ENCODE data around the gene ITIH5. TPM values are rescaled to one million over a fixed set of nuclear protein-coding genes. Genes with fewer than 3 reads are reported as not detected.

The ITIH5 gene
- total RNA-seq, 1 donor from 2014 or later: not detected

DNA sequence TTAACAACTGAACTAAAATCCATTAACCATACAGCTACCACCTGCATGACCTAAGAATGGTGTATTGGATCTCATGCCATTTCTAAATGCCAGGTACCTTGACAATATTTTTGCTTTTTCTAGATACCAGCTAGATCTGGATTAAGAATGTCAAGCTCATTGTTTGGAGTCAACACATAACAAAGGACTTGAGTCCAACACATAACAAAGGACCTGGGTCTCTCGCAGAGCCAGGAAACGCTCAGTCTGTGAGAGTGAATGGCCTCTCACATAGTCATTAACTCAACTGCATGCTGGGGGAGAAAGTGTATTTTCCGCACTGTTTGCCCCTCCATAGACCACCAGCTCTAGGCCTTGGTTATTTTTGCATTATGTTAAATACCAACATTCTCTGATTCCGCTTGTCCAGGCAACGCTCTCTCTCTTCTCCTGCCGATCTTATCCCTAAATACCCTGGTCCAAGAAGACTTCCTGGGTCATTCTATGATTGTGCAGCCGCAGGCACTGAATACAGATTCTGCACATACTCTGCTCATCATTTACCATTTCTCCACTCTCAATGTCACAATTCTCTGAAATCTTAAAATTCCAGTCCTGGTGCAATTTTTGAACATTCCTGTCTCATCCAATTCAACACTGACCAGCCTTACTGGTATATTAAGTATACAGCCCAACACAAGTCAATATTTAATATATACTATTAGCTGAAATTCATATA, 31.2 kb downstream of the ITIH5 start:
- intact Hi-C loops (cut with micrococcal nuclease): no loop called here

DNA sequence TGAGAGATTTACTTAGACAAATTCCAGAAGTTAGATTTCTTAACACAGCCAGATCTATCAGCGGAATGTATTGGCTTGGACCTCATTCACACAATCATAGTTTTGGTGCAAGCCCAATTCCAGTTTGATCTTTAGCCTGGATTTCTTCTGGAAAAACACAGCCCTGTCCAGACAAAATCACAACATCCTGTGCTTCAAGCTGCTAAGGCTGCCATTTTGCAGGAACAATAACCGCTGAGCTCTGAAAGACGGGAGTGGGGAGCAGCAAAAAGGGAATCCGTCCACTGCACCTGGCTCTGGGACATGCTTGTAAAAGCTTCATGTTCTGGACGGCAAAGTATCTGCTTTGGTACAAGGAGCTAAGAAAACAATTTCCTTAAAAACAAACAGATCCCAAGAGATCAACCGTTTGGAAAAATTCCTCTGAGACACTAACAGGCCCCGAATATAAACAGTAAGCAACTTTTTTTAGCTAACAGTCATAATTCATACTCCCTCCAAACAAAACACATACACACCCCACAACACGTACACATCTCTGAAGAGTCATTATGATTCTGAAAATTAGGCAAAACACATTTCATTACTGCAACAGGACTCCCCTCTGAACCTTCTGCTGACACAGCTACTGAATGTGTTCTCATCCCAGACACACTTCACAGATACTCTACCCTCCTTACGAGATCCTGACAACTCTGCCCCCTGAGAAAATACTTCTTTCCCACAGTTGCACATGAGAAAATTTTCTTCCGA, 32.4 kb downstream of the ITIH5 start:
- intact Hi-C loops (cut with micrococcal nuclease): no loop called here

DNA sequence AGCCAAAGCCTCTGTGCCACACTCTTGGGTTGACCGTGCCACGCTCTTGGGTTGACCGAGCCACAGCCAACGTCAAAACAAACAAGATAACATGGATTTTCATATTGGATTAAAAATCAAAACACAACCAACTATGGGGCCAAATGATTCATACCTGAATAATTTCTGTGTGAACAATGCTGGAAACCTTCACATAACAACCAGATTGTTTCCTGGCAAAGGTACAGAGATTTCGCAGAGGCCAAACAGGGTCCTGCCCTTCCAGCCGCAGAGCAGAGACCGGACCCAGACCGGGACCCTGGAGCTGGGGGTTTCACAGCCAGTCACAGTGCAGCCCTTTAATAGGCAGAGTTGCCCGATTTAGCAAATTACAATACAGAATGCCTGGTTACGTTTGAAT, 40.5 kb downstream of the ITIH5 start:
- intact Hi-C loops (cut with micrococcal nuclease): no loop called here

DNA sequence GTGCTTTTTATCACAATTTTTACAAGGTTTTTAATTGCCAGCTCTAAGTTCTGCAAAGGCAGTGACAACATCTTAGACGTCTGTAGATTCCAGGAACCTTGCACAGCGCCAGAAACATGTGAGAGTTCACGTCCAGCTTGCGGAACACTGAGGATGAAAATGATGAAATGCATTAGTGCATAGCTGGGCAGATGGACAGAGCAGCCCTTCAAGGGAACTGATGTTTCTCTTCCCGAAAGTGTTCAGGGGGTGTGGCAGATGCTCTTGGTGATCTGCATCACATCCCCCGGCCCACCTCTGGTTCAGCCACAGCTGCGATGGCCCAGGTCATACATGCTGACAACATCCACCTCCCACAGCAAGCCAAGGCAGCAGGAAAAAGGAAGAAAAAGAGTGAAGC, 40.9 kb downstream of the ITIH5 start:
- intact Hi-C loops (cut with micrococcal nuclease): no loop called here

DNA sequence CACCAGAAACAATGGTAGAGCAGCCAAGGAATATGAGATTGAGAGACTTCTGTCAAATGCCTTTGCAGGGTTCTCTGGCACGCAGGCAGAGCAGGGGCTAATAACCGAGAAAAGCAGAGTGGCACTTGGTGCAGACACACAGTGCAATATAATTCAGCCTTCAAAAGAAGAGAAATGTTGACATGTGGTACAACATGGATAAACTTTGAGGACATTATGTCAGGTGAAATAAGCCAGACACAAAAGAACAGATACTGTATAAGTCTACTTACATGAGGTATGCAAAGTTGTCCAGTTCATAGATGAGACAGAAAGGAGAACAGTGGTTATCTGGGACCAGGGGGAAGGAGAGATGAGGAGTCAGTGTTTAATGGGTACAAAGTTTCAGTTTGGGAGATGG, 41.8 kb downstream of the ITIH5 start:
- intact Hi-C loops (cut with micrococcal nuclease): no loop called here

DNA sequence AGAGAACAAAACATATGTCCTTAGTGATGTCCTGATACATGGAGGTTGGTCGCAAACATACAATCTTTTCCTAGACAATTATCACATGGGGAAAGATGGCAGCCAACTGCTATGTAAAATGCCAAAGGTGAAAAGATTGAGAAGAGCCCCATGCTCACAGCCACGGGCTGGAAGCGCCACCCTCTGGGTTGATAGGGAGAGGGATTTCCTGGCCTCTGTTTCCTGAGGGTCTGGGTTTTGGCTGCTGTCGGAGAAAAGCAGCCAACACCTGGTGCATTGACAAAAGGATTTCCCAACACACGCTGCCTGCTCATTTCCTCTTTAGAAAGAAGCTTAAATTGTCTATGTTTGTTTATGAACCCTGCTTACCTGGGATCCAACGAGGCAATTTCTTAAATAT, 43.8 kb downstream of the ITIH5 start:
- intact Hi-C loops (cut with micrococcal nuclease): loop anchor here (5.0 kb wide), 1 partner anchor 96 kb away; no protein-coding TSS in a partner anchor

DNA sequence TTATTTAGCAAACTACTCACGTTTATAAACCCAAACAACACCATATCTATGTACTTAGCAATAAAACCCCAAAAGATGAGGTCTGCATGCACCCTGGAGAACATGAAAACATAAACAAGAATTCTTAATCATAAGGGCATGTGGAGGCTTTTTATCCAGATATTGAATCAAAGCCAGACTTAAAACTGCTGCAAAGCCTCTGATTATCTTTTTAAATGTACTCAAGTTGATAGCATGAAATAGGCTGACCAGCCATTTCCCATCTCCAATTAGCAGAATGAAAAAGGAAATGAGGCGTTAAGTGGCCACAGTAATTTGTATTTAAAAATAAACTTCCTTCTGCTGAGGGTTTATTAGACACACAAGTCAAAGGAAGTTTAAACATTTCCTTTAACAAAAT, 48.3 kb downstream of the ITIH5 start:
- intact Hi-C loops (cut with micrococcal nuclease): no loop called here

DNA sequence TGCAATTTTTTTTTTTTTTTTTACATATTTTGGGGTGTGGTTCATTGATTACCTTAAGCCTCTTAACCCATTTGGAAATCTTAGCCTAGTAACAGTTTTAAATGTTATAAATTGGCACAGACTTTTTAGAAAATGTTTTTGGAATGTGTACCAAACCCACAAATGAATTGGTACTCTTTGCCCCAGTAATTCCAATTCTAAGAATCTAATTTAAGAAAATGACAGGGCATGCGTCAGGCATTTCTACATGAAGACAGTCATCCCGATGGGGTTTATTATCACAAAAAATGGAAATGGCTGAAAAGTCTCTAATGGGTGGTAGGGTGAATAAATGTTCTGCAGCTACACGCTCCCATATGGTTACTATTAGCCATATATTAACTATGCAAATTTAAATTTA, 54.9 kb downstream of the ITIH5 start:
- intact Hi-C loops (cut with micrococcal nuclease): no loop called here

DNA sequence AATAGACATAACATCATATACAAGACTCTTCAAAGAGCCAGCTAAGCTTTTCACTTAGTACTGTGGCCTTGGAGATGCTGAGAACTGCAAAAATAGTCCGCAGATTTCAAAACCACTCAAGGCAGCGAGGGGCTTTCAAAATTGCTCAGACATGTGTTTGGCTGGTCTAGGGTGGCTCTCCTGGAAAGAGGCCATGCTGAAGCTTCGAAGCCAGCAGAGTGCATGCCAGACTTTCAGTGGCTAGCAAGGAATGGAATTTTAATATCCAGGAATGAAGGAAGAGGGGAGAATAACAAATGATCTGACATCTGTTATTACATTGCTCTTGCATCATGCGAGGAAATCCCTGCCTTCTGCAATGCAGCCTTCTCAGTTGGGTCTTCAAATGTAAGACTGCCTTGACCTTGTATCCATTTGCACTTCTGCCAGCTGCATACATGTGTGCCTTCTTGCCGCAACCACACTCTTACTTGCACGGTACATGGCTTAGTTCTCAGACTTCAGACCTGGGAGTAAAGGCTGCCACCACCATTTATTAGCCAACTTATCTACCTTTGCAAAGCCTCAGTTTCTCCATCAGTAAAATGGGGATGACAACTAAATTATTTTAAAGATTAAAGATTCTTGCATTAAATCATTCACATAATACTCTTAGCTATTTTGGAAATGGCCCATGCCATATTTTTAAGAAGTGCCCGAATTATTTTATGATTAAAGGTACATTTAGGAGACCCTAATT, 55.9 kb downstream of the ITIH5 start:
- intact Hi-C loops (cut with micrococcal nuclease): no loop called here

DNA sequence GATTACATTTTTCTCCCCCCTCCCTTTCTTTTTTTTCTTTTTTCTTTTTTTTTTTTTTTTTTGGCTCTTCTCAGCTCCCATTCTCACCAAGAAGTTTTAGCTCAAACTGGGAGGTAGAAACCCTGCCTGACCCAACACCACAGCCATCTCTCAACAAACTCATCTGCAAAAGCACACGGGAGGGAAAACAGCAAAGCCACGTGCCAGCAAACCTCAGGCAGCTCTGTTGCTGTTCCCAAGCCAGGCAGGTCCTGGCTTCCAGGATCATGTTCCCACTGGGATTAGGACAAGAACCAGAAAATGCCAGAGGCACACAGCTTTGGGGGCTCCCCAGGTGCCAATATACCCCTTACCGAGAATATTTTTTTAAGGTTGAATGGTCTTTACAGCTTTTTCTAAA, 56.7 kb downstream of the ITIH5 start:
- intact Hi-C loops (cut with micrococcal nuclease): no loop called here

DNA sequence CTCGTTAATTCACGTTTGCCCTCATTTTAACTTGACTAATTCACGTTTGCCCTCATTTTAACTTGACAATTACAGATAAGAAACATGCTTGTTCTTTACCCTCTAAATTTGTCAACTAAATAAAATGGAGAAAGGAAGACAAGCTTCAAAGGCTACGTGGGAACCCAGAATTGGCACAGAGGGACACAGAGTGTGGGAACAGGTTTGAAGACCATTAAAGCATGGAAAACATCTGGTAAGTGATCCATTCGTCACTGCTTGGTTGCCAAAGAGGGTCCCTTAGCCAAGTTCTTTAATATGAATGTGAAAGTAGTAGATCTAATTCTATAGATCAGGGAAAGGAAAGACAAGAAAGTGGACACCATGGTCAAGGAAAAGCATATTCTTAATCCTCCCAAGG, 57.2 kb downstream of the ITIH5 start:
- intact Hi-C loops (cut with micrococcal nuclease): no loop called here

DNA sequence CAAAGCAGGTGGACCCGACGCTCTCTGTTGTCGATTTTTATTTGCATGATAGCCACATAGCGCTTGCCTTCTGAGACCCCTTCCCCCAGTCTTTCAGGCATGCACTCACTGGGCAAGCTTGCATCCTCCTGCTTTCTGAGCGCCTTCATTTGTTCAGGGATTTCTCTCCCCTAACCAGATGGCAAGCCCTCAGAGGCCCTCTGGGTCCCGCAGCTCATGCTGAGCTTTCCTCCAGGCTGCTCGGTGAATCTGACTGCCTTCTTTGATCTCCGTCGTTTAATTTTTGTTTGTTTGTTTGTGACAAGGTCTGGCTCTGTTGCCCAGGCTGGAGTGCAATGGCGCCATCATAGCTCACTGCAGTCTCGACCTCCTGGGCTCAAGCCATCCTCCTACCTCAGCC, 58.8 kb downstream of the ITIH5 start:
- intact Hi-C loops (cut with micrococcal nuclease): no loop called here

DNA sequence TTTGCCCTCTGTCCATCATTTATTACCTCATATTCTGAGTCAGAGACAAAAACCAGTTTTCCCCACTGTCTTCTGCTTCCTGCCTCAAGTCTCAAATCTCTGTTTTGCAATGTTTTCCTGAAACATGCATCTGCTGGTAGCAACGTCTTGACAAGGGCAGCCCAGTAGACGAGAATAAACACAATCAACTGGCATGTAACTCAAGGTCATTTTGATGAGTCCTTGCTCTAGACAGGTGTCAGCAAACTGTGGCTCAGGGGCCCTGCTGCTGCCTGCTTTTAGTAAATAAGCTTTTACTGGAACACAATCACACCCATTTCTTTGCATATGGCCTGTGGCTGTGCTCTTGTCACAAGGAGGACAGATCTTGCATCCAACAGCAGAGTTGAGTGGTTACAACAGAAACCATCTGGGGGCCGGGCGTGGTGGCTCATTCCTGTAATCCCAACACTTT, 59.8 kb downstream of the ITIH5 start:
- intact Hi-C loops (cut with micrococcal nuclease): no loop called here

DNA sequence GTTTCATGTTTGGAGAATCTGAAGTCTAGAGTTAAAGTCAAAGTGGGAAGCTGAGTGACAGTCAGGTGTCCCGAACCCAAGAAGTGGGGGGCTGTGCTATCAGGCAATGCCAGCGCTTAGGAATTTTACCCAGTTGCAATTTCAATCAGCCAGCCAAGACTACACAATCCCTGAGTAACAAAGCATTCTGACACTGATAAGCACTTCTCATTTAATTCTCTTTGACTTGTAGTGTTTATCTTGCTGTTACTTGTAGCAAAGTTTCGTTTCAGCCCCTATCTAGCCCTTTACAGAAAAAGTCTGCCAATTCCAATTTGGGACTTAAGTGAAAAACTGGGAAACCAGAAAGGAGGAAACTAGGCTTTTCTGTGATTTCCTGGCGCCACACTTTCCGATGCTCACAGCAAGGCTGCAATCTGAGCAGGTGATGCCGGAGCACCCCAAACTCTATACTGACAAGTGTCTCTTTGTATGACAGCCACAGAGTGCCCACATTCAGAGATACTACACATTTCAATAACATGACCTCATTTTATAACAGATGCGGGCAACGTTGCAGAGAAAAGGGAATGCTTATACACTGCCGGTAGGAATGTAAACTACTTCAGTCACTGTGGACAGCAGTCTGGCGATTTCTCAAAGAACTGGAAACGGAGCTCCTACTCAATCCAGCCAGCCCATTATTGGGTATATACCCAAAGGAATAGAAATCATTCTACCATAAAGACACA, 61.0 kb downstream of the ITIH5 start:
- intact Hi-C loops (cut with micrococcal nuclease): no loop called here

DNA sequence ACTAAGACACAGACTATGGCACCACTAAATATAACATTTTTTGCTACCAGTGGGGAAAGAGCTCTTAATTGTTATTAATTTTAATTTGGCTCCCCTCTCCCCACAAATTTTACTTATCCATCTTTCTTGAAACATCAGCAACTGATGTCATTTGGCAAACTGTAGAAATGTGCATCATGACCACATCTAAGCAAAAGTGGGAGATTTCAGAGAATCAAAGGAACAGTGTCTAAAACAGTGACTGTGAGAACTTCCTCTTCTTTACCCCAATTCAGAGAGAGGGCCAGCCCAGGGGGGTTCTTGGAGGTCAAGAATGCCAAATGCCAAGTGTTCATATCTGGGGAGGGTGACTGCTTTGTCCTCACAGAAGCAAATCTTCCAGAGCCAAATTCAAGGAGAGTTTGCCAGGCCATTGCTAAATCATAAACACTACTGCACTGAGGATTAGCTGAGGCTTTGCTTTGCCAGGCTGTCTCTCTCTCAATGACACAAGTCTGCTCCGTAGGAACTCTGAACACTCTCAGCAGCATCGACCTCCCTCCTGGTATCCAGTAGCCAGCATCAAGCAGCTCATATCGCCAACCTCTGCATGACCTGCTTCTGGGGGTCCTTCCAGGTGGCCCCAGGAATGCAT, 65.6 kb downstream of the ITIH5 start:
- intact Hi-C loops (cut with micrococcal nuclease): no loop called here

DNA sequence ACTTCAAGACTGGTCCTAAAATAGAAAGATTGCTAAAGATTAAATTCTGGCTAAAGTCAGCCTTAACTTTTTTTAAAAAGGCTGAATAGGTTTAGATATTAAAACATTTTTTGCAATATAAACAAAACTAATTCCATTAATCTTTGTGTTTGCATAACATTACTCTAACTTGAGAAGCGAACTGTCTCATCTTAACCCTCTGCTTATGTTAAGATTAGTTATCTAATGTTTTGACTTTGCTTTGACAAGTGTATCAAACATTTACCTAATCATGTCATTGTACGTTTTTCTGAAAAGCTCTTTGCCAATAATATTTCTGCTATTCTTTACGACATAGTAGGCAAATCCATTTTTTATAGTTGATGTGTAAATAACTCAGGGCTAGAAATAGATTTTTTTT, 68.0 kb downstream of the ITIH5 start:
- intact Hi-C loops (cut with micrococcal nuclease): no loop called here

DNA sequence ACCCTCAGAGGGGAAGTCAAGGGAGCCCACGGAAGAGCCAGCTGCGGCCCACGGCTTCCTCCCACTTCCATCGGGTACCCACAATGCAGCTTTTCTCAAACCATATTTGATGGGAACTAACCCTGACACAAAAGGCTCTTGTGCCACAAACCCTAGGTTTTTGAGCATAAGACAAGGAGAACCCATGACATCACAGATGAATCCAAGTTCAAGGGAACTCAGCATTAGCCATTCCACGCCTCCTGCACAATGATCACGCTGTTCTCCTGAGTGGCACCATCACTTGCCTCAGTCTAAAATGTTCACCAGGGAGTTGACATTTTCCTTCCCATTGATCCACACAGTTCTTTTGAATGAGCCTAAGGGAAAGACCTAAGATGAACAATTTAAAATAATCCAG, 70.4 kb downstream of the ITIH5 start:
- intact Hi-C loops (cut with micrococcal nuclease): no loop called here

DNA sequence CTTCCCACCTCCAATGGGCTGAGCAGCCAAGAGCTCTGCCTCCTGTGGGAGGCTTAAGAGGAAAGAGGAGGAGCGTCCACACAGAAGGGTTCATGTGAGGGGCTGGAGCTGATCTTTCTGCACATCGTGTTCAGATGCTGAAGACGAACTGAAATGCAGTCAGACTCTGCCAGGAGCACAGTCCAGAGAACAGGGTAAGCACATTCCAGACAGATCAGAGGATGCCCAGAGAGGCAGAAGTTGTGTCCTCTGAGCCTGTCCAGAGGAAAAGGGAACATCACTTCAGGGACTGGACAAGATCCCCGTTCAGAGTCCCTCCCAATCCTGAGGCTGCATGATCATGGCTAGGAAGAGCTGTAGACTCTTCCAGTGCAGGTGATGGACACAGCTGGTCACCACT, 72.9 kb downstream of the ITIH5 start:
- intact Hi-C loops (cut with micrococcal nuclease): no loop called here

DNA sequence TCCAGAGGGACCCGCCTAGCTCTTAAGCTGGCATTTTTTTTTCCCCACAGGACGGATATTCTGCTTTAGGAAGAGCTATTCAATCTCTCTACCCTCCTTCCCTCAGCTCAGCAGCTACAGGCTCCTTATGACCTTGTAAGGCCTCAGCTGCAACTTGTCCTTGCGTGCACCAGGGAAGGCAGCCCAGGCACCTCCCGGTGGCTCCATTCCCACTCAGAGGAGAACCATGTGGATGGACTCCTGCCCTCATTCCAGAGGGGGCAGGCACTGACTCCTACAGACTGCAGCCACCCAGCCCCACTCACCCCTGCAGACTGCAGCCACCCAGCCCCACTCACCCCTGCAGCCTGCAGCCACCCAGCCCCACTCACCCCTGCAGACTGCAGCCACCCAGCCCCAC, 73.7 kb downstream of the ITIH5 start:
- intact Hi-C loops (cut with micrococcal nuclease): no loop called here

DNA sequence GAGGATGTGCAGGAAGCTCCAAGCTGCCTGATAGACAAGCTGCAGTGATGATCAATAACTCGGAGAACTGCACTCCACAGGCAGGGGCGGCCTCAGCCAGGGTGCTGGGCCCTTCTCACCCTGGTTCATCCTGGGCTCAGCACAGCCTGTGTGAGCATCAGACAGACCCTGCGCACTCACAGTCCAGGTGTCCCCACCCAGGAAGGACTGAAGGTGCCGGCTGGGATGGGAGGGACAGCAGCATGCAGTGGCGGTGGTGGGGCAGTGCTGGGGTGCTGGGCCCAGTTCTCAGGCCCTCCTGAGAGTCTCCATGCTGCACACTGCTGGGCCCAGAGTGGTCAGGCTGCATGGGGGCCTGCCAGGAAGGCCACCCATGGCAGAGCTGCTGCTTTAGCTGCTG, 74.1 kb downstream of the ITIH5 start:
- intact Hi-C loops (cut with micrococcal nuclease): no loop called here

DNA sequence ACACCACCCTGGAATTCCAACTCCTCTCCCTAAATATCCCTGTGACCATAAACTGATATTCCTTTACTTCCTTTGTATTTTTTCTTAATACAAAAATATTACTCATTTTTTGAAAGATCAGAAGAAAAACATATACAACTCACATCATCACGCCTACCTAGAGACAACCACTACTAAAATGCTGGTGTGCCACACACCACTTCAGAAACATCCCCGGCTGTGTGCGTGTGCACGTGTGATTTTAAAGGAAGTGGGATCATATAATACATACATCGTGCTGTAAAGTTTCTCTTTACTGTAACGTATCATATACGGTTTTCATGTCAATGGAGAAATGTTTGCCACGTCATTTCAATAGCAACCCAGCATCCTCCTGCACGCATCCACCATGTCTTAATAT, 76.5 kb downstream of the ITIH5 start:
- intact Hi-C loops (cut with micrococcal nuclease): no loop called here
